GM06990 (cell line): Measurements from ENCODE around the gene CDKN2A.
"Not testable (repeated sequence)": the region's sequence is repeated elsewhere in the genome, so short reads cannot be mapped to it uniquely, and the experiment has no call there.

ENCODE experiments used
- DNase-seq: peaks from one replicate; pipeline ENCODE4 v3.0.0-alpha.2; 2011; ENCODE audit not compliant: insufficient read length; ENCODE audit errors: extremely low read depth
- H3K27me3 ChIP-seq: replicated peaks from 2 replicates; pipeline ENCODE4 v1.6.0; 2011; ENCODE audit warnings: low read length; ENCODE audit not compliant: control insufficient read depth, insufficient read depth
- H3K36me3 ChIP-seq: 2 replicates; pipeline ENCODE4 v1.5.1; 2011; ENCODE audit warnings: low read length; ENCODE audit not compliant: control insufficient read depth, insufficient read depth
- H3K4me3 ChIP-seq: replicated peaks from 2 replicates; pipeline ENCODE4 v1.5.1; 2011; ENCODE audit warnings: low read depth, mild to moderate bottlenecking, control low read depth, low read length
- TF ChIP-seq, protein P1 (sequence below): IDR thresholded peaks from 2 replicates; pipeline ENCODE4 v1.5.1; 2011; ENCODE audit warnings: low read length, control low read depth, mild to moderate bottlenecking, inconsistent platforms; ENCODE audit not compliant: insufficient read depth, poor library complexity, severe bottlenecking

The CDKN2A gene

DNA sequence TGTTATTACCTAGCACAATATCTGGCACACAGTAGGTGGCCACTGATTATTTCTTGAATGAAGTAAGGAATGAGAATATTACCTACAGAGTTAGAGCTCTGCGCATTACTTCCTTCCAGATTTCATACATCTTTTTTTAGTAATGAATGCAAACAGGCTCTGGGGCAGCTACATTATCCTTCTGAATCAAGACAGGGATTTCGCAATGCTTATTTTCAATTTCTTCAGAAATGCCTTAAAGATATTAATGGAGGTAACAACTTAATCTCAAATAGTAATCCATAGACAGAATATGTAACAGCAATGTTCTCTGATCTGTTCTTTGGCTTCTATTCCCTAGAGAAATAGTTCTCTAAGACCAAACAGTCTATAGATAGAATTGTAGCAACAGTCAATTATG, 32.6 kb downstream of the CDKN2A start:
- TF ChIP-seq, protein P1, sequence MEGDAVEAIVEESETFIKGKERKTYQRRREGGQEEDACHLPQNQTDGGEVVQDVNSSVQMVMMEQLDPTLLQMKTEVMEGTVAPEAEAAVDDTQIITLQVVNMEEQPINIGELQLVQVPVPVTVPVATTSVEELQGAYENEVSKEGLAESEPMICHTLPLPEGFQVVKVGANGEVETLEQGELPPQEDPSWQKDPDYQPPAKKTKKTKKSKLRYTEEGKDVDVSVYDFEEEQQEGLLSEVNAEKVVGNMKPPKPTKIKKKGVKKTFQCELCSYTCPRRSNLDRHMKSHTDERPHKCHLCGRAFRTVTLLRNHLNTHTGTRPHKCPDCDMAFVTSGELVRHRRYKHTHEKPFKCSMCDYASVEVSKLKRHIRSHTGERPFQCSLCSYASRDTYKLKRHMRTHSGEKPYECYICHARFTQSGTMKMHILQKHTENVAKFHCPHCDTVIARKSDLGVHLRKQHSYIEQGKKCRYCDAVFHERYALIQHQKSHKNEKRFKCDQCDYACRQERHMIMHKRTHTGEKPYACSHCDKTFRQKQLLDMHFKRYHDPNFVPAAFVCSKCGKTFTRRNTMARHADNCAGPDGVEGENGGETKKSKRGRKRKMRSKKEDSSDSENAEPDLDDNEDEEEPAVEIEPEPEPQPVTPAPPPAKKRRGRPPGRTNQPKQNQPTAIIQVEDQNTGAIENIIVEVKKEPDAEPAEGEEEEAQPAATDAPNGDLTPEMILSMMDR: no peak

GRCh38 chr9:21959268-21959667, 34.9 kb downstream of the CDKN2A start:
- not testable (repeated sequence) for H3K36me3 ChIP-seq, H3K27me3 ChIP-seq, H3K4me3 ChIP-seq, DNase-seq

More for the DNA sequence above, 32.6 kb downstream of the CDKN2A start:
- Histone ChIP-seq H3K4me3 (no peak overlapping the region), H3K27me3 (no peaks in the 10 kb centered on the region), H3K36me3 (no peaks in the 10 kb centered on the region)
- DNase-seq: no peak

GRCh38 chr9:21958833-21959232, 35.4 kb downstream of the CDKN2A start:
- Histone ChIP-seq H3K4me3 (no peak overlapping the region), H3K36me3 (no peaks in the 10 kb centered on the region), H3K27me3 (no peaks in the 10 kb centered on the region; the same call in 1 of the 2 replicates)
- TF ChIP-seq, protein P1: no peak
- no peak for DNase-seq

DNA sequence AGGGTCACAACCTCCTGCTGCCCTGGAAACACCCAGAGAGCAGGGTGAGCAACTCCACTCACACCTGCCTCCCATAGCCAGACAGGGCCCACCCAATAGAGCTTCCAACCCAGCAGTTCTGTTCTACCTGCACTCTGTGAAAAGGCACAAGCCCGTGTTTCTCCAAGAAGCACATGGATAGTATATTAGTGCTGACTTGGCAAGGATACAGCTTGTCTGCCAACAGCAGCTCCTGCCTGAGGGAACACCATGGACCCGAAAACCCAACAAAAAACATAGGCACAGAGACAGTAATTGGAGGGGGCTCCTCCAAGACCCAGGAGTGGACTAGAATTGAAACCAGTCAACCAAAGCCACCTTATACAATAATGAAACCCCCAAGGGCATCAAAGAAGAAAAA, 48.6 kb downstream of the CDKN2A start:
- DNase-seq: no peak
- TF ChIP-seq, protein P1: no peak
- H3K36me3 ChIP-seq: no peaks in the 10 kb centered on the region

DNA sequence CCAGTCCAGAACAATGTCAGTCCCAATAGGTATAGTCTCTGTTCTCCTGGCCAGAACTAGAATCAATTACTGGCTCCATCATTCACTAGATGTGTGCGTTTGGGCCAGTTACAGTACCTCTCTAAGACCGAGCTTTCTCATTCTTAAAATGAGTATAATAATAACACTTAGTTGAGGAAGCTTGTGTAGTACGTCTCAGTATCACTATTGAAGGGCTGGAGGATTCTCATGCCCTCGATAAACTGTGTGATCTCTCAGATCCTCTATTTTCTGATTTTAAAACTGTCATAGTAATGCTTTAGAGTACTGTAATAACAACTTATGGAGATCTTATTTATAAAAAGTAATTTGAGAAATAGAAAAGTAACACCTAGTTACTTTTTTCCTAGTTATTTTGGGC, 50.7 kb downstream of the CDKN2A start:
- H3K27me3 ChIP-seq: no peaks in the 10 kb centered on the region; the same call in 1 of the 2 replicates
- TF ChIP-seq, protein P1: no peak
- DNase-seq: no peak
- no peak overlapping the region for H3K4me3 ChIP-seq
- no peaks in the 10 kb centered on the region for H3K36me3 ChIP-seq

More for the DNA sequence above, 48.6 kb downstream of the CDKN2A start:
- Histone ChIP-seq H3K27me3 (no peaks in the 10 kb centered on the region; the same call in 1 of the 2 replicates), H3K4me3 (no peak overlapping the region)

DNA sequence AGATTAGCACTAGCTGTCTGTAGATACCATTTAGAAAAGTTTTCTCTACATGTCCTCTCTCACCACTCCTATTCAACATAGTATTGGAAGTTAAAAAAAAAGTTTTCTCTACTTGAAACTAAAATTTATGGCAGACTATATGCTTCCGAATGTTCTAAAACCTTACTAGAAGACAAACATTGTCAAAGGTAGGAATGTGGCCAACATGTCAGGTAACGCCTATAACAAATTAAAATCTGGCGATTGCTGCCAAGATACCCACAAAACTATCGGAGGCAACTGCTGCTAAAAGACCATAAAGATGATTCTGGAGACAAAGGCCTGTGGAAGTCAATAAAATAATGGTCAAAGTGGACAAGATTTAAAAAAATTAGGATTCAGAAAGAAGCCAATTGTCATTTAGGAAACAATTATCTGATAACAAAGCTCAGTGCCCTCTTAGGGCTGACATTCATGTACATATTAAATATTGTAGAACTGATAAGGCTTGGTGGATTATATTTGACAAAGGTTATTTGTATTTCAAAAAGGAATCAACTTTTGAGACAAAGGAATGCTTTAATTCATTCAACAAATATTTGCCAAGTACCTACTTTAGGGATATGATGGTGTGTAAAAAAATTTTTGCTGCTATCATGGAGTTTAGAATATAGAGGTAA, 52.7 kb downstream of the CDKN2A start:
- Histone ChIP-seq H3K36me3 (no peaks in the 10 kb centered on the region), H3K4me3 (no peak overlapping the region), H3K27me3 (no peaks in the 10 kb centered on the region; the same call in 1 of the 2 replicates)
- TF ChIP-seq, protein P1: no peak
- no peak for DNase-seq
